HG03280 (cell line): ENCODE measurements around the gene WDR37.
"Not testable (repeated sequence)": the region's sequence is repeated elsewhere in the genome, so short reads cannot be mapped to it uniquely, and the experiment has no call there.

Experiments used
- ATAC-seq: cut with Tn5 transposase; IDR thresholded peaks from one replicate; pipeline ENCODE4 v1.9.1; 2021; ENCODE audit warnings: mild to moderate bottlenecking, moderate library complexity; ENCODE audit not compliant: unreplicated experiment

The WDR37 gene

DNA sequence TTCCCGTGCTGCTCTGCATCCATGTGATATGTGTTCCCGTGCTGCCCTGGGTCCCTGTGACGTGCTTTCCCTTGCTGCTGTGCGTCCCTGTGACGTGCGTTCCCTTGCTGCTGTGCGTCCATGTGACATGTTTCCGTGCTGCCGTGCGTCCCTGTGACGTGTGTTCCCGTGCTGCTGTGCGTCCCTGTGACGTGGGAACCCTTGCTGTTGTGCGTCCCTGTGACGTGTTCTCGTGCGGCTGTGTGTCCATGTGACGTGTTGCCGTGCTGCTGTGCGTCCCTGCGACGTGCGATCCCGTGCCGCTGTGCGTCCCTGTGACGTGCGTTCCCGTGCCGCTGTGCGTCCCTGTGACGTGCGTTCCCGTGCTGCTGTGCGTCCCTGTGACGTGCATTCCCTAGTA lies 45.8 kb downstream of the WDR37 start:
- ATAC-seq, result no peak

DNA sequence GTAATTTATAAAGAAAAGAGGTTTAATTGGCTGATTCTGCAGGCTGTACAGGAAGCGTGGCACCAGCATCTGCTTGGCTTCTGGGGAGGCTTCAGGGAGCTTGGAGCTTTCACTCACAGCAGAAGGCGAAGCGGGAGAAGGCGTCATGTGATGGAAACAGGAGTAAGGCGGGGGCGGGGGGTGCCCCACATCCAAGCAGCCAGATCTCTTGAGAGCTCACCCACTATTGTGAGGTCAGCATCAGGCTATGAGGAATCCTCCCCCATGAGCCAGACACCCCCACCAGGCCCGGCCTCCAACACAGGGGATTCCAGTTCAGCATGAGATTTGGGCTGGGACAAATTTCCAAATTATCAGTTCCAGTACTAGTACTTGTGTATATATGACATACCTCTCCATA lies 46.2 kb downstream of the WDR37 start:
- ATAC-seq, result no peak

DNA sequence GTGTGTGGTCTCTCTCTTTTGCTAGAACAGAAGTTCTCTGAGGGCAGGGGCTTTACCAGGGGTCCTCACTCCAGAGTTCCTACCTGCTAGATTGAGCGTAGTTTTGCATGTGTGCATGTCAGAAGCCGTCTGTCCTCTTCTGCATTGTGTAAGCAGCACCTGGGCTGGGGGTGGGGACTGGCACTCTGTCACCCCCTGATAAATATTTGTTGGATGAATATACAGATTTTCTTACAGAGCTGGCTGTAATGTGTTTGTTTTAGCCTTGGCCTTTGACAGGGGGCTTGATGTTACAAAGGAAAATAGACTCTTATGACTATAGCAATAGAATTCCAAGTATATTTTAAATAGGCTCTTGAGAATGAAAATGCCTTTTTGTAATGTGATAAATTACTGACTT lies 46.6 kb downstream of the WDR37 start:
- no peak for ATAC-seq

DNA sequence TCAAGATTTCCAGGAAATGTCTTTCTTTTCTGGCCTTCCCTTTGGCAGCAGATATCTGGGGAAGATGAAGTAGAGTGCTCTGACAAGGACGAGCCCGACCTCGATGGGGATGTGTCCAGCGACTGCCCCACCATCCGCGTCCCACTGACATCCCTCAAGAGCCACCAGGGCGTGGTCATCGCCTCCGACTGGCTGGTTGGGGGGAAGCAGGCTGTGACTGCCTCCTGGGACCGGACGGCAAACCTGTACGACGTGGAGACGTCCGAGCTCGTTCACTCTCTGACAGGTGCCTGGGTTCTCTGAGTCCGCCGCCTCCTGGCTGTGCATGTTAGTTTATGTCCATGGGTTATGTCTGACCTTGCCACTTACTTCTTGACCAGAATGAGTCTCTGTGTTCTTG lies 47.4 kb downstream of the WDR37 start:
- no peak for ATAC-seq

DNA sequence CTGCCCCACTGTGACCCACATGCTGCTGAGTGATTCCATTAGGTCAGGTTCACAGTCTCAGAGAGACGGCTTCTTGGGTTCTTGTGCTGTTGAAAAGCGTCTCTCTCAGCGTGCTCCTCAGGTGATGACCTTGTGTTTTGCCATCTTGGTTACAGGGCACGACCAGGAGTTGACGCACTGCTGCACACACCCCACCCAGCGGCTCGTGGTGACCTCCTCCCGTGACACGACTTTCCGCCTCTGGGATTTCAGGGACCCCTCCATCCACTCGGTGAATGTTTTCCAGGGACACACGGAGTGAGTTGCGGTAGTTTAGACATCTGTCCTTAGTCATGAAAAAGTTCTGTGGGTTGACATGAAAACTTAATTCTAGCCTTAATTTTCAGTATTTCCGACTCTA lies 48.8 kb downstream of the WDR37 start:
- ATAC-seq, result no peak

DNA sequence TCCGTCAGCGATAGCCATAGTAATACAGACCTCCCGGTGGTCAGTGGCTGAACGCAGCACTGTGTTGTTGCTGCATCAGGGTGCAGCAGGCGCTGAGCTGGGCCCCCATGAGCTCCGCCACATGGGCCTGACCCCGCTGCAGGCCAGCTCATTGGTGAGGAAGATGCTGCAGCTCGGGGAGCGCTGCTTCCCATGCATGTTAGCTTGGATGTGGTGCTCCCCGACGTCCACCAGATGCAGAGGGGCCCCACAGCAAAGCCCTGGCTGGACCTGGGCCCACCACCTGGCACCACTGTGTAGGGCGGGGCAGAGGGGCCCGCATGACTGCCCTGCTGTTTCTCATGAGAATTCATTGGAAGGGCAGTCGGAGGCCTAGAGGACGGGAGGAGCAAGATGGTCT lies 50.8 kb downstream of the WDR37 start:
- no peak for ATAC-seq

DNA sequence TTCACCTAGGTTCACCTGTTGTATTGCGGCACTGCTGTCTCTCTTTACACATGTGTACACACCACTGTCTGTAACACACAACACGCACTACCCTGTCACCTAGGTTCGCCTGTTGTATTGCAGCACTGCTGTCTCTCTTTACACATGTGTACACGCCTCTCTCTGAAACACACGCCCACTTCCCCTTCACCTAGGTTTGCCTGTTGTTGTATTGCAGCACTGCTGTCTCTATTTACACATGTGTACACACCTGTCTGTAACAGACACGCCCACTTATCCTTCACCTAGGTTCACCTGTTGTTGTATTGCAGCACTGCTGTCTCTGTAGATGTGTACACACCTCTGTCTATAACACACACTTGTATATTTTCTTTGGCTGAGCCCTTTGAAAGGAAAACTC lies 51.5 kb downstream of the WDR37 start:
- ATAC-seq, result no peak

DNA sequence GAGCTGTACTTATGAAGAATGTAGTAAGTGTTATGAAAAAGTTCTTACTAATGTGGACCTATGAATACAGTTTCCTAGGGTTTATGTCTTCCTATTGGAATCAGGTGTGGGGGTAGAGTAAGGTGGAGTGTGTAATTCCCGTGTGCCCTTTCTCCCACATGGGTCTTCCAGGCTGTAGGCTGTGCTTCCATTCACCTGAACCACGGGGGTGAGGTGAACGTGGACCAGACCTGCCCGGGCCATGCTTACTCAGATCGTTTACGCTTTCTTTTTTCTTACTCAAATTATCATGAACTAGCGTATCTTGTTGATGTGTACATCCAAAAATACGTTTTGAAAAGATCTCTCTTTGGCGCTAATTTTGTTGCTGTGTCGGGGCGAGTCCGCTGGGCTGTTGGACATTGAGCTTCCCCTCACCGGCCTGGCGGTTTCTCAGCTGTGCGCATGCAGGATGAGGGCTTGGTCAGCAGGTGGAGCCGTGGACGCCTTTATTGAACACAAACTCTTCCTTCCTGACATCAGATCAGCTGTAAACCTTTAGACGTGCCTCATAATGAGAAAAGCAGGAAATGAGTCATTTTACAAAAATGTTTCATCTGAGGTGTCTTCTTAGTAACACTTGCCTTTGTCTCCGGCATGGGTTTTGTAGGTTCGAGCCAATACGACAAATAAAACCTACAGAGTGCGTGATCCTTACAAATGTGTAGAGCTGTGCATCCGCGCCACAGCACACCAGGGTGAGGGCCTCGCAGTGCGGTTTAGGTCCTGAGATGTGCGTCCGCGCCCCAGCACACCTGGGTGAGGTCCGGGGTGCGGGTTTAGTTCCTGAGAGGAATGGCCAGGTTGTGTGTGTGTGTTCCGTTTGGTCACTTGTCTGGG lies 53.8 kb downstream of the WDR37 start:
- peak; percentile 96 for ATAC-seq

DNA sequence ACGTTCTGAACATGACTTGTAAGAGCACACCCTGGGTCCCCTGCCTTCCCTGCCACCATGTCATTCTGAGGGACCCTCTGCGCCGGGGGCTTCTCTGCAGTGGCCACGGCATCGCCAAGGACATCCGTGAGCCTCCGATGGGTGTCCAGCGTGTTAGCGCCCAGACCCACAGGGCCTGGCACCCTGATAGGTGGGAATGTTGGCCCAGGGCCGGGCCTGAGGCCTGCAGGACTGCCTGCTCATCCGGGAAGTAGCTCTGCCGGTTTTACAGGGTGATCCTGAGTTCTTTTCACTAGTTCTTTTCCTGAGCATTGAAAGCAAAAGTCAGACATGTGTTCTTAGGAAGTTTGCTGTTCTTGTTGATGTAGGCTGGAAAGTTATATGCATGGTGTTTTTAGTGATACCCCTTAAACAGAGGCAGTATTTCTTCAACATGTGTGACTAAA lies 54.5 kb downstream of the WDR37 start:
- ATAC-seq, result no peak

DNA sequence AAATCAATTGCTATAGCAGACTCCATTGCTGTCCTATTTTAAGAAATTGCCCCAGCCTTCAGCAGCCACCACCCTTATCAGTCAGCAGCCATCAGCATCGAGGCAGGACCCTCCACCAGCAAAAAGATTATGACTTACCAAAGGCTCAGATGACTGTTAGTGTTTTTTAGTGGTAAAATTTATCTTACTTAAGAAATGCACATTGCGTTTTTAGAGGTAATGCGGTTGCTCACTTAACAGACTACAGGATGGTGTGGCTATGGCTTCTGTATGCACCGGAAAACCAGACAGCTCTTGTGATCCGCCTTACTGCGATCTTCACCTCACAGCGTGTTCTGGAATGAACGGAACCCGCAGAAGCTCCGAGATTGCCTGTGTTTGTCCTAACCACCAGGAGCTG lies 58.1 kb downstream of the WDR37 start:
- no peak for ATAC-seq

DNA sequence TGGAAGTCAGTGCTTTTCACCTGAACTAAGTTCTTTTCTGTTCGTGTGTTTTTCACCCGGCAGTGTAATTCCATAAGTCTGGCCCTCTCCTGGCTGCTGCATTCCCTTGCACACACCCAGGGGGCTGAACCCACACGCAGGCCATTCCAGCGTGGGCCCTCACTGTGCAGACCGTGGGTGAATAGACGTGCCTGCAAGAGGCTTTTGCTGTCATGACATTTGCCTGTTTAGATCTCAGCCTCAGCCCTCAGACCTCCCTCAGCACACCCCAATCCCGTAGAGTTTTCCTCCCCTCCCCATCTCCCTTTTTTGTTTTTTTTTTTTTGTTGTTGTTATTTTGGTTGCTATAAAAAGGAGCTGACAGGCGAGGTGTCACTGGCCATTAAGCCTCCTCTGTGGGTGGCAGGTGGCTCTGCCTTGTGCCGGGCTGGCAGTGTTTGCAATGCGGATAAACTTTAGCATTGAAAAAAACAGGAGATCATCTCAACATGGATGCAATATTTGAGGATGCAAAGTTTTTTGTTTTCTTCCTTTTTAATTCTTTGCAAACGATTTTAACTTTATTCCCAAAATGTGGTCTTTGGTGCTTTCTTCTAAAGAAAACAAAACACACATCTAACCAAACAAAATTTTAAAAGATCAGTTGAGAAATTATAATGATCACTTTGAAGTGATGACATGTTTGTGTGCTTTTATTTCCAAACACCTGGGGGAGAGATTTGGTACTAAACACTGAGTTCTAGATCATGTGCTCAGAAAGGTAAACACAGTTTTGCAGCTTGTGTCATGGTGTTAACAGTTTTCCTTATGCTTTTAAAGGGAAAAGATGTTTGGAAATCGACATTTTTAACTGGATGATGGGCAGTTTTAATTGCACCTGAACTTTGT lies 58.8 kb downstream of the WDR37 start:
- no peak for ATAC-seq

DNA sequence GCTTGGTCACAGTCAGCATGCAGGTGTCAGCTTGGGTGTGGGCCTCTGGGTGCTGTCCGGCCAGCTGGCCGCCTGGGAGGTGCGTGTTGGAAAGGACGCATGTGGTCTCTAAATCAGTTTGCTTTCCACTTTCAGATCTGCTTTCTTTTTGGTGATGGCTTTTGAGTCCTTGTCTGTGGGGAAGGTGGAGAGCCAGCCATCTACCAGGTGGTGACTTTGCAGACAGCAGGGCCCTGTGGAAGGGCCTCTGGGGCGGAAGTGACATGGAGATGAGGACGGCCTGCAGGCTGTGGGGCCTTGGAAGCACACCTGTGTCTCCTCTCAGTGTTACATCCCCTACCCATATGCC lies 59.4 kb downstream of the WDR37 start:
- ATAC-seq, result no peak

DNA sequence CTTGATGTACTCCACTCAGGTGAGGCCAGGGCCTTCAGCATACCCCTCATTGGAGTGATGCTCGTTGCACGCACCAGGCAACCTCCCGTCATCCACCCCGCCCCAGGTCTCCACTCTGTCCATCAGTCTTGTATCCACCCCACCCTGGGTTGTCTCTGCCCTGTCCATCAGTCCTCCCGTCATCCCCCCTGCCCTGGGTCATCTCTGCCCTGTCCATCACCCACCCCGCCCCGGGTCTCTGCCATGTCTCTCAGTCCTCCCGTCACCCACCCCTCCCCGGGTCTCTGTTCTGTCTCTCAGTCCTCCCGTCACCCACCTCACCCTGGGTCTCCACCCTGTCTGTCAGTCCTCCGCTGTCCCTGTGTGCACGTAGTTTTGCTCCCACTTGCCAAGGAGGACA lies 59.9 kb downstream of the WDR37 start:
- ATAC-seq, result no peak

DNA sequence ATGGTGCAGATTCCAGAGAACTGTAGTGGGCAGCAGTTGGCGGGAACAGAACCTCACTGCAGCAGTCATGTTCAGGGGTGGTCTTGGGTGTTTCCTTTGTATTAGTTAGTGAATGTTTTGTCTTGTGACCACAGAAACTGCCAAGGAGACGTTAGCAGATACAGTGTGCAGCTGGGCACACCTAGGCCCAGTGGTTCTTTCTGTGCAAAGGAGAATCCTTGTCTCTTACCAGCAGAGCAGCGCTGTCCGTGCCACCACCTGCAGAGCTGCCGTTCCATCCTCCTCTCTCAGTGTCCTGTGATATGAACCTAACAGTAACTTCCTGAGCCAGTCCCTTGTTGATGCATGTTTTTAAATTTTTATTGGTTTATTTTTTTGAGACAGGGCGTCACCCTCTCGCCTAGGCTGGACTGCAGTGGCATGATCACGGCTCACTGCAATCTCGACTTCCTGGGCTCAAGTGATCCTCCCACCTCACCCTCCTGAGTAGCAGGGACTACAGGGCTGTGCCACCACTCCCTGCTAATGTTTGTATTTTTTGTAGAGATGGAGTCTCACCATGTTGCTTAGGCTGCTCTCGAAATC lies 60.6 kb downstream of the WDR37 start:
- ATAC-seq, result no peak

DNA sequence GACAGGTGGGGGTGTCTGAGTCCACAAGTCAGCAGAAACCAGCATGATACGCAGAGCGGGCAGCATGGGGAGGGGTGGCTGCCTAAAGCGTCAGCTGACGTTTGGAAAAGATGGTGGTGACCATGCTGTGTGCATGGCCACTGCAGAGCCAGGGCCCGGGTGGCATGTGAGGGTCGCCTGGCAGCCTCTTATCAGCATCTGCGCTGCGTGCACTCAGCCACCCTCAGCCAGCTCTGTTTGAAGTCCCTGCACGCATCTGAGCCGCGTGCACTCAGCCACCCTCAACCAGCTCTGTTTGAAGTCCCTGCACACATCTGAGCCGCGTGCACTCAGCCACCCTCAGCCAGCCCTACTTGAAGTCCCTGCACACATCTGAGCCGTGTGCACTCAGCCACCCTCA lies 61.5 kb downstream of the WDR37 start:
- ATAC-seq, result no peak

DNA sequence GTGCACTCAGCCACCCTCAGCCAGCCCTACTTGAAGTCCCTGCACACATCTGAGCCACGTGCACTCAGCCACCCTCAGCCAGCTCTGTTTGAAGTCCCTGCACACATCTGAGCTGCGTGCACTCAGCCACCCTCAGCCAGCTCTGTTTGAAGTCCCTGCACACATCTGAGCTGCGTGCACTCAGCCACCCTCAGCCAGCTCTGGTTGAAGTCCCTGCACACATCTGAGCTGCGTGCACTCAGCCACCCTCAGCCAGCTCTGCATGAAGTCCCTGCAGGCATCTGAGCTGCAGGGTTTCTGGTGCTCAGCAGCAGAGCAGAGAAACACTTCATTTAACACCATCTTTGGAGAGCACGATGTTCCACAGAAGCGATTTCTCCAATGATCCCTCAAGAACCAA lies 62.1 kb downstream of the WDR37 start:
- not testable (repeated sequence) for ATAC-seq

DNA sequence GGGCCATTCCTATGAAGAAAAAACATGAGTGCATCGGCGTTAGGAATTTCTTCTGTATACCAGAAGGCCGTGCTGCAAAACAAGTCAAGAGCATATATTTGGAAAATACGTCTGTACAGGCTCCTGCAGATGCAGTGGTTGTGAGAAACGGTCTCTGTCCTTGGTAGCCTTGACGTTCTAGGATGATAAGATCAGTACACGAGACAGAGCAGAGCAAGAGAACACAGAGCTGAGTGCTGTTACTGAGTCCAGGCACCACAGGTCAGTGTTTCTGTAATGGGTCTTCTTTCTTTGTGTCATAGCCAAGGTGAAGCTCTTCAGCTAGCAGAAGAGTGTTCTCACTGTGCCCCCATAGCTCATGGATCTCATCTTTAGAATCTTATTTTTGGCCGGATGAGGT lies 62.8 kb downstream of the WDR37 start:
- ATAC-seq, result no peak

DNA sequence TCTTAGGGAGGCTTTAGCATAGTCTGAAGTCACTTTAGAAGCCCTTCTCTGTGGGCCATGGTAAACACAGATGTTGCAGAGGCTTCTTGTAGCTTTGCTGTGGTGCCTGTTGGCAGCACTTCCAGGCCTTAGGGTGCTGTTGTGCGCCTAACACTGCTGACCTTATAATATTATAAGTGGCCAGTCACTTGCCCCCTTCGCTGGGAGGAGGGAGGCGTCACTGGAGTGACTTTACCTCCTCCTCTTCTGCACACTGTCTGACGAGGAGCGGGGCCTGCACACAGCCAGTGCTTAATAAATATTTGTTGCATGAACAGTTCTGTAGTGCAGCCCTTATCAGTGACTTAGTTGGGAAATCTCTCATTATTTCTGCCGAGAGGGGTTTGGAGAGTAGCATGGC lies 63.3 kb downstream of the WDR37 start:
- no peak for ATAC-seq

DNA sequence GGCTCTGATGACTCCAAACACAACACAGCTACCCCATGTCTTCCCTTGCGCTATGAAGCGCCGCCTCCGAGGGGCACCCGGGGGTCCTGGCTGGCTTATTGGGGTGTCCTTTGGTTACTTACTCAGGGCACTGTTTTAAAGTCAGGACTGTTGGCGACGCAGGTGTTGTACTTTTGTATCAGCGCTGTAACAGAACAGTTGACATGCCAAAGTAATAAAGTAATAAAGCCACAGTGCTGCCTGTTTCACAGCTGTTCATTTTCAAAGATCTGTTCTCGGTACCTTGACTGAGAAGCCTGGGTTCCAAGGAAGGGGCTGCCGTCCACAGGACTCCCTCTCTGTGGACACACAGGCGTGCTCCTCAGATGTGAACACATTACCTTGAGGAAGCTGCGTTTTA lies 64.1 kb downstream of the WDR37 start:
- no peak for ATAC-seq

DNA sequence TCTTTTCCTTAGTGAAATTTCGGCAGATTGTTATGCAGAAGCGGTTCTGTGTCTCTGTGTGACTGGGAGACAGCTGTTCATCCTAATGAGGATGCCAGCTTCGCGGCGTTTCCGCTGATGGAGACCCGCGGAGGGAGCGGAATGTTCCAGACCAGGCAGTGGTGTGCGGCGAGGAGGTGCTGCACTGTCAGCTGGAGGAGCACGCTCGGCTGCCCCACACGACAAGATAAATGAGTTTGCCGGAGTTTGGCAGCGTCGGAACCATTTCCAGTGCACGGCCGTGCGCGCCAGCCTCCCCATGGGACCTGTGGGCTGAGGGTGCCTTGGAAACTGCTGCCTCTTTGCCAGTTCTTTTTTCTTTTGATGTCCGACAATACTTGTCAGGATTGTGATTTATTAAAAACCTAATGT lies 64.6 kb downstream of the WDR37 start:
- no peak for ATAC-seq

DNA sequence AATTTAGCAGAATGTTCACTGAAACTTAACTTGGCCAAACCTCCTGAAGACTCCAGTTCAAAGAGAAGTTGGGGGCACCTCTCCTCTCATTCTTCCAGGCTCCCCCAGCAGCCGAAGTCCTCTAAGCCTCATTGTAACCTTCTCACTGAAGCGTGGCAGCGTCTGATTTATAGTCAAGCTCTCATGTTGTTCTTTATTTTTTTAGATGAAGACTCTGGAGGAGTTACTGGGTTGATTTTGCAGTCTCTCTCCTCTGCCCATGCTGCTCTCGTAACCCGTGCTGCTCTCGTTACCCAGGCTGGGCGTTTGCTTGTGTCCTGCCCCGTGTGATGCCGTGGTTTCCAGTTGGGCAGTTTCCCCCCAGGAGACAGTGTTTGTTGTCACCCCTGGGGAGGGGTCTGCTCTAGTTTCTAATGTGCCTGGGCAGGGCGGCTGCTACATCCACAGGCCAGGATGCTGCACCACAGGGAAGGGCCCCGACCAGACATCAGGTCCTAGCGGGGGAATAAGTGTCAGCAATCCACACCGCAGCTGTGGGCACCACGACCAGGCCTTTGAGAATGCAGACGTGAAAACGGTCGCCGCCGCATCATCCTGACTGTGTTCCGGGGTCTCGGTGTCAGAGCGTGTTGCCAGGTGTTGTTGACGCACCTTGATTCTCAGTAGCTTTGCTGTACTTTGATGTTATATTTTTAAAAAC lies 65.2 kb downstream of the WDR37 start:
- ATAC-seq, result no peak
